Stimulated activated CD8-positive, alpha-beta memory T cell treated with anti-CD3 and anti-CD28 coated beads, Interleukin-7, amount 100 ng/mL, for 4 hours (primary cell): Measurements from ENCODE around the gene MYL12B.
"Not testable (repeated sequence)": the region's sequence is repeated elsewhere in the genome, so short reads cannot be mapped to it uniquely, and the experiment has no call there.

Experiments
- DNase-seq, 2 donors: peaks; one replicate each; pipeline ENCODE4 v3.0.0-alpha.2; 2020; ENCODE audit warnings: low read depth in 2 of 2

Gene MYL12B

GRCh38 chr18:3262234-3263131 is 550 bp downstream of the MYL12B start:
- no peak for DNase-seq

- DNase-seq = no peak
Observed at GRCh38 chr18:3263132-3263700, 1.3 kb downstream of the MYL12B start.

- no peak for DNase-seq
Observed at GRCh38 chr18:3264362-3264761, 2.4 kb downstream of the MYL12B start.

GRCh38 chr18:3265564-3266033 is 3.7 kb downstream of the MYL12B start:
- no peak for DNase-seq

- no peak for DNase-seq
Observed at GRCh38 chr18:3266062-3266608, 4.2 kb downstream of the MYL12B start.

- no peak for DNase-seq
Observed at GRCh38 chr18:3268306-3268705, 6.4 kb downstream of the MYL12B start.

GRCh38 chr18:3269241-3269913 is 7.4 kb downstream of the MYL12B start:
- no peak for DNase-seq

GRCh38 chr18:3269914-3270299 is 8.0 kb downstream of the MYL12B start:
- no peak for DNase-seq

- no peak for DNase-seq
Observed at GRCh38 chr18:3273042-3273441, 11.1 kb downstream of the MYL12B start.

GRCh38 chr18:3277643-3278213 is 15.8 kb downstream of the MYL12B start:
- not testable (repeated sequence) for DNase-seq

- no peak for DNase-seq
Observed at GRCh38 chr18:3279201-3280185, 17.6 kb downstream of the MYL12B start.

GRCh38 chr18:3281456-3282400 is 19.8 kb downstream of the MYL12B start:
- no peak for DNase-seq

GRCh38 chr18:3283253-3283863 is 21.4 kb downstream of the MYL12B start:
- no peak for DNase-seq

- no peak for DNase-seq
Observed at GRCh38 chr18:3283908-3284307, 22.0 kb downstream of the MYL12B start.

GRCh38 chr18:3284501-3284900 is 22.6 kb downstream of the MYL12B start:
- no peak for DNase-seq

GRCh38 chr18:3286159-3286558 is 24.2 kb downstream of the MYL12B start:
- no peak for DNase-seq

GRCh38 chr18:3293196-3293951 is 31.4 kb downstream of the MYL12B start:
- DNase-seq = no peak

- DNase-seq = no peak
Observed at GRCh38 chr18:3294435-3295080, 32.6 kb downstream of the MYL12B start.
